GM21381 (cell line): ENCODE results near the gene TPM3.
"Not testable (repeated sequence)": the region's sequence is repeated elsewhere in the genome, so short reads cannot be mapped to it uniquely, and the experiment has no call there.

Source experiments
- ATAC-seq: cut with Tn5 transposase; IDR thresholded peaks from one replicate; pipeline ENCODE4 v1.9.1; 2021; ENCODE audit warnings: mild to moderate bottlenecking, moderate library complexity; ENCODE audit not compliant: unreplicated experiment

TPM3 gene

DNA sequence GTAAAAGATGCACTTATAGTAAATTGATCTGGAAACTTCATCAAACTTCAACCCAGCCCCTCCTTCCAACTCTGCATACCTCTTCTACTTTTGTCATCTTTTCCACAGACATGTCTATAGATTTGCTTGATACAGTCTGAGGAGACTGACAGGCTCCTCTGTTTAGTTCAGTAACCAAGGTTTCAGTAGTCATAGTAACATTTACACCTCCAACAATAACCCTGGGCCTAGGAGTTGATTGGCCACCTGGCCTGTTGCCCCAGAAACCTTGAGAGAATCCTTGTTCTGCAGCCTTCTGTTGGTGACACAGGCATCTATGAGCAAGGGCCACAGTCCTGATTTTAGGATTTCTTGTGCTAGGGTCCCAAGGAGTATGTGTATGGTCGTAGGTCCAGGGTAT, 14.3 kb upstream of the TPM3 start, which contains the start of gene CFAP141:
CFAP141 (minus strand) TSS at position 138 of the 400 bp plus-strand sequence; CDS start at position 112, 26 bp downstream.
- no peak for ATAC-seq

- ATAC-seq = not testable (repeated sequence)
Observed at GRCh38 chr1:154205778-154206177, 13.9 kb upstream of the TPM3 start.

GRCh38 chr1:154199563-154199879, 7.6 kb upstream of the TPM3 start:
- no peak for ATAC-seq

GRCh38 chr1:154198756-154199562, 7.1 kb upstream of the TPM3 start:
- no peak for ATAC-seq

DNA sequence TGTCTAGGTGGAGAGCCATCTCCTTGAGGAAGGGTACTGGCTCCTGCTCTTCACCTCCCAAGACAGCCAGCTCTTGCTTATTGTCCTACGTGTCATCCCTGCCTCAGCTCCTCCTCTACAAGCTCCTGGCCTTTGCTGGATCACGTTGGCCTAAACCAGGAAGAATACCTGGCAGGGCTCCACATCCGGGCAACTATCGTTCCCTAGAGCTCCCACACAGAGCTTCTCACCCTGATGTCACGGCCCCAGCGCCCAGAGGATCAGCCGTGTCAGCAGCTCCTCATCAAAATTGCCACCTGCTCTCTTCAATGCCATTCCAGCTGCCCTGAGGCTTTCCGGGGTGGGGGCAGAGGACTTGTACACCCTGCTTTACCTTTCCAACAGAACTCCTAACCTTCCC, 1.9 kb upstream of the TPM3 start:
- ATAC-seq = no peak

DNA sequence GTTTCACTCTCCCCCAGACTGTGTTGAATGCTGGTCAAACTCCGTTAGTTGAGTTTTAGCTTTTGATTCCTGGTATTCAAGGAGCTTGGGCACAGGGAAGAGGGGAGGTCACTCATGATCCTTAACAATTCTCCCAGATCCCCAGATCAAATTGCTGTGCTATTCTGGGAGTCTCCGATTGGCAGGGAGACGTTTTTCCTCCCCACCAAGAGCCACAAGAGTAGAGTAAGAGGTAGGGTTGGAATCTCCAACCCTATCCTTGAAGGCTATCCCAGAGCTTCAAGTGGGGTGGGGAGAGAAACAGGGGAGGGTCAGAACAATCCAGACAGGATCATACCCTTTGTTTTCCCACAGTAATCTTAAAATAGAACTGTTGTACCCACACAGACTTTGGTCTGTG, 576 bp upstream of the TPM3 start:
- ATAC-seq = no peak

DNA sequence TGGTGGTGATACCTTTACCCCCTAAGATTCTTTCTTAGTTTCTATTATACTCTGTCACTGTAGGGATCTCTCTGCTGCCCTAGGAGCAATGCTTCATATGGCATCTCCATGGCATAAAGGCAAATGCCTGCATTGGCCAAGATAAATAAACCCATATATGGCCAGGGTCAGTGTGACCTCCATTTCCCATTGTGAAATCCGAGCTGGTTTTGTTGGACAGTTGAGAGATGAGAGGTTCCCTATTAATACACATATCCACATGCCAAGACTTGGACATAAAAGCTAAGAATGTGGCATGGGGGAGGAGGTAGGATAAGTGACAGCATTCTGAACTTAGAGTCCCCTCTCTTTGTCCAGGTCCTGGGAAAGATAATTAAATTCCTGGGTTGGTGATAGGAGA, 1.4 kb downstream of the TPM3 start:
- ATAC-seq = no peak

DNA sequence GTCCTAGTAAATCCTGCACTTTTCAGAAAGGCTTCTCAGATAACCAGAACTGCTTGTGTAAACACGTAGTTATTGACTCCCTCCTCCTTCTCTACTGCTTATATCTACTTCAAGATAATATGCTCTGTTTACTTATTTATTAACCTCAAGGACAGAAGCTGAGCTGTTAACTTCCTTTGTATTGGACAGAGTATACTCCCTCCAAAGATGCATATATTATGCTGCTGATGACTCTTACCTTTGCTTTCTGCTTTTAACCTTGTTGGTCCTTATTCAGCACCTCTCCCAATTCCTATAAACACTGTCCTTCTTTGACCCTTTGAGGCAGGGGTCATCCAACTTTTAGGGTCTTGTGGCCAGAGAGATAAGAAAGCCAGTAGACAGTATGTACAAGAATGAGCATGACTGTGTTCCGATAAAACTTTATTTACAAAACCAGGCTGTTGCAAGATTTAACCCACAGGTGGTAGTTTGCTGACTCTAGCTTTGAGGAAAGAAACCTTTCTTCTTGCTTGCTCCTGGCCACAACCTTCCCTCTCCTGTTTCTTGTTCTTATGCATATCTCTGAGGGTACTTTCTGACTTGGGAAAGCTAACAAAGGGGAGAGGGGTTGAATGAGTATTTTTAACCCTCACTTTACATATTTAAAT, 4.9 kb downstream of the TPM3 start:
- ATAC-seq = no peak

DNA sequence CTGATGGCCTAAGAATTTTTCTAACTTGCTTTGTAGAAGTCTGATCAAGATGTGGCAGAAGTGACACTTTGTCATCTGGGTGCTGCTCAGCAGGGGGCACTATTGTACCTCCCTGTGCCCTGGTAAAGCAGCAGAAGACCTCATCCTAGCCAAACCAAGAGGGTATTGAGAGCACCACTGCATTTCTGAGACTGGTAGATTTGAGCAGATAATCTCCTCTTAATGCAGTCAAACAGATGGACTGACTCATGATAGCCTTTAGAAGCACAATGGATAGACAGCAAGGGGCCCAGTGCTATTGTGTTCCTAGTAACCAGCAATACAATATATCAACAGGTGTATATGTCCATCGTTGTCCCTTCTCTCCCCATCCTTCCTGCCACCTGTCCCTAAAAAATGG, 5.7 kb downstream of the TPM3 start:
- ATAC-seq = no peak

GRCh38 chr1:154183046-154183915, 8.6 kb downstream of the TPM3 start:
- peak; percentile 71 for ATAC-seq

DNA sequence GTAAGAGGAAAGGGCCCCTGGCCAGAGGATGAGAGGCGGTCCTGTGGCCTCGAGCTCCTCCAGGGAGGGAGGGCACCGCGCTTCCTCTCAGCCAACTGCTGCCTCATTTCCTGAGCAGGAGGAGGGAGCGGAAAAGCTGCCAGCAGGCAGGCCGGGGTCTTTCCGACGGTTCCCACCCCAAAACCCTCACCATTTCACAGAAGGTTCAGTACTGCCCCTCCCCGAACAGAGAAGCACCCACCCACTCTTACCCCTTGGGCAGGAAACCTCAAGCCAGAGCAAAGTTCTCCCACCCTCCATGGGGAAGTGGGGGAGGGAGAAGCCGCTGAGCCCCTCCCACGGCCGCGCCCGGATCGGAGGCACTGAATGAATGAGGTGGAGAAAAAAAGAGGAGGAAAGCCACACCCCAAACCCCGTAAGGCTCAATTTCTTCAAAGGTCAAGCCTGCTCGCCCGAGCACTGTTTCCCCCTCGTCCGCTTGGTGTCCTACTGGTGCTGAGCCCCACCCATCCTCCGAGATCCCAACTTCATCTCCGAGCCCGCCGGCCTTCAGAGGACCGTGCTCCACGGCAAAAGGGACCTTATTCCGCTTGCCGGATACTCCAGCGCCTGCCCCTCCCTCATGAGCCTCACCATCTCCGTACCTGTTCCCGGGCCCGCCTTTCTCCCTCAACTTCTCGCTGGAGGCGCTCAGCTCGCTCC, 9.4 kb downstream of the TPM3 start:
- ATAC-seq = peak; percentile 45

GRCh38 chr1:154181944-154182343, 10.0 kb downstream of the TPM3 start:
- no peak for ATAC-seq

DNA sequence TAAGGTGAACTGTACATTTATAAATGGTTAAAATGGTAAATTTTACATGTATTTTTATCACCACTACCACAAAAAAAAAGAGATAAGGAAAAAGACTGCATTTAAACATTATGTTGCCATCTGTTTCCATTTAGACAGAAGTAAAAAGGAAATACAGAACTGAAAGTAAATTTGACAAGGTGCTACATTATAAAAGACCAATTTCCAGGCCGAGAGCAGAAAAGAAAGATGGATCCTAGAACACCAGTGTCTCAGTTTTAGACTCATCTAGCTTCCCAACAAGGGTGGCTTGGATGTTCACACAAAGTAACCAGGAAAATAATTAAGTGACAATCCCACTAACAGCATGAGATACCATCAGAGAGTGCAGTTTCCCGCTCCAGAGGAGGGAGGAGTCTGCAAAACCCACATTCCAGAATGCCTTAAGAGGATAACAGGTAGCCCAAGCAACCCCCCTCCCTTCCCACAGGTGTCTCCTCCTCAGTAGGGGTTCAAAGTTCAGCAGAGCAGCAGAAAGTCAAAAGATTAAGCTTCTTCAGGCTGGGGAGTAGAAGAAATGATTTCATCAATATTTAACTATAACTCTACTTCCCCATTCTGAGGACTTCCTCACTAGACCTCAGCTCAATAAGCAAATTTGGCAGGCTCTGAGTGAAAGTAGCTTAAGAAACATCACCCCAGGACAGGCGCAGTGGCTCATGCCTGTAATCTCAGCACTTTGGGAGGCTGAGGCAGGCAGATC, 11.8 kb downstream of the TPM3 start:
- ATAC-seq = no peak

DNA sequence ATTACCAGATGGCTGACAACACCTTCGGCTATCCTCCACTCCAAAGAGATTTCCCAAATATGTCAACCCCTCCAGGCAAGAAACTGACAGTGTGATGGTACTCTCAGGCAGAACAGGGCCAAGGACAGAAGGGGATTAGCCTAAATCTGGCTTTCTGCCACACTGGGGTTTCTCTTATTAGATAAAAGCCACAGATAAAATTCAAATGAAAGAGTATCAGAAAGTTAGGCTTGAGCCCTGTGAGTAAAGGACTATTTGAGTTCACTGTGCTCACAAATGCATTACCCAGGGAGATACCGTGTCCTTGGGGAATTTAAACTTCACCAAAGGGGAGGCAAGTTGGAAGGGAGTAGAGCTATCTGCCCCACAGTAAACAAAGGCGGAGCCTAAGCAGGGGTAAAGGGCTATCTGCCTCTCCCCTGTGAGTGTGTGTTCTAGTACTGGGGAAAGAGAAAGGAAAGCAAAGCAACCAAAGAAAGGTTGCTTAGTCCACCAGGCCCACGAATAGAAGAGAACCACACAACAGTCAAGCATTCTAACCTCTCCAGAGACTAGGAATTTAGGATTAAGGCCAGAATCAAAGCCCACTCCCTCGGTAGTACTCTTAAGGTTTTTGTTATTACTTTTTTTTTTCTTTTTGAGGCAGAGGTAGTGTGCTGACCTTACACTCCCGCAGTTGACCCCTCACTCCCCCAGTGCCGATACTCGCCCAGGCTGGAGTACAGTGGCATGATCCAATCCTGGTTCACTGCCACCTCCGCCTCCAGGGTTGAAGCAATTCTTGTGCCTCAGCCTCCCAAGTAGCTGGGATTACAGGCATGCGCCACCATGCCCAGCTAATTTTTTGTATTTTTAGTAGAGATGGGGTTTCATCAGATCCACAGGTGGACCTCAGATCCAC, 12.7 kb downstream of the TPM3 start:
- no peak for ATAC-seq

- ATAC-seq = no peak
Observed at GRCh38 chr1:154178013-154178412, 13.9 kb downstream of the TPM3 start.

DNA sequence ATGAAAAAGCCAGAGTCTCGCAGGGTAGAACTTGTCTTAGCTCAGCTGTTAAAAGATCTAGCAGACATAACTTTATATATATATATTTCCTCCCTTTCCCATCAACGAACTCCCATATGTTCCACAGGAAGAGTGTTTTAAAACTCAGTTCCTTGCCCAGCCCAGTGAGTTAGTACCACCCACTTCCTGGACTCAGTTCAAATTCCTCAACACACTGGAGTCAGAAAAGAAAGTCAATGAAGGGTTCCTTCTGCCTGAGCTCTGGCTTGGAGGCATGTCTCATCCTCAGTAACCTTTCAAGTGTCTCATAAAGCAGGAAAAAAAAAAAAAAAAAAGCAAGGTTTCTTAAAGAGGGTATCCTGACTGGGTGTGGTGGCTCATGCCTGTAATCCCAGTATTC, 15.6 kb downstream of the TPM3 start:
- ATAC-seq = no peak

GRCh38 chr1:154174654-154175053, 17.2 kb downstream of the TPM3 start:
- ATAC-seq = no peak

GRCh38 chr1:154171880-154172279, 20.0 kb downstream of the TPM3 start:
- ATAC-seq = no peak

DNA sequence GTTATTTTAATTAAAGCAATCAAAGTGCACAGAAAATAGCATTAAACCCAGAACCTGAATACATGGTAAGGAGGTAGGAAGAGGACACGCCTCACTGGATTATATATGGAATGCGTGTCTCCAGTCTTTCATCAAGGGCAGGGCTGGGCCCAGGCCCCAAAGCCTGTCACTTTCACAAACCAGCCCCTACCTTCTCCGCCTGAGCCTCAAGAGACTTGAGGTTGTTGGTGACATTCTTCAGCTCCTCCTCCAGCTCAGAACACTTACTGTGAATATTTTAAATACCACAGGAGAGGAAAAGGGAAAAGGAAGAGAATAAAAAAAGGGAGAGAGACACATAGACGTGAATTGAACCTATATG, 20.7 kb downstream of the TPM3 start:
- ATAC-seq = no peak
